ENCODE data around the gene SOX21.

Gene SOX21

DNA sequence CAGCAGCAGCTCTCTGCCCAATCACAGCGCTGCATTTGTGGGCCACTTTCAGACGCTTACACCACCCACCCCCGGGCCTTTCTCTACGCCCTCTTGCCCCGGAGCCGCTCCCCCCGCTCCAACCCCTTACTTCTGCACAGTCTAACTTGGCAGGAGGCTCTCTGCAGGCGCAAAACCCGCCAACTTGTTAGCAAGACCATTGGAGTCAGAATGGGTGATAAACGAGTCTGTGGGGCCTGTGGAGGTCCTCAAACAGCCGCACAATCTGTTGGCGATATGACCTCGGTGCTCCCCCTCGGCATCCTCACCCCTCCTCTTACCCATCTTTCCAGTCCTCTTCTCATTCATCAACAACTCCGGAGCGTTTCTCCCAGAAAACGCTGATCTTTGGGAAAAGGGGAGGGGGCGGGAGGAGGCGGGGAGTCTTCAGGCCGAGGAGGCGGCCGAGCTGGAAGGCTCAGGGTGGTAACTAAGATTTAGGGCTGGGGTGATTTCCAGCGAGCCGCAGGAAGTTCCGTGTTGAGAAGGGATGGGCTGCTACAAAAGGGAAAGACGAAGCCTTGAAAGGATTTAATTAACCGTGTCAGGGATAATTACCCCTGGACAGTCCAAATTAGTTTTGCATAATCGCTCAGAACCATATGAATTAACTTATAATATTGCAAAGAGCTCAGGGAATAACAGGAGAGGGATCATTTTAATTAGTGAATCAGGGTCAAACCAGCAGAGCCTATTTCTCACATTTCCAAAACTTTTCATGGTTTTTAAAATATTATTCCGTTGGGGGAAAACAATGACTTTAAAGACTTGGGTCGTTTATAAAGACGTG lies 4.1 kb downstream of the SOX21 start:
- DNase-seq, result peak; percentile 40

DNA sequence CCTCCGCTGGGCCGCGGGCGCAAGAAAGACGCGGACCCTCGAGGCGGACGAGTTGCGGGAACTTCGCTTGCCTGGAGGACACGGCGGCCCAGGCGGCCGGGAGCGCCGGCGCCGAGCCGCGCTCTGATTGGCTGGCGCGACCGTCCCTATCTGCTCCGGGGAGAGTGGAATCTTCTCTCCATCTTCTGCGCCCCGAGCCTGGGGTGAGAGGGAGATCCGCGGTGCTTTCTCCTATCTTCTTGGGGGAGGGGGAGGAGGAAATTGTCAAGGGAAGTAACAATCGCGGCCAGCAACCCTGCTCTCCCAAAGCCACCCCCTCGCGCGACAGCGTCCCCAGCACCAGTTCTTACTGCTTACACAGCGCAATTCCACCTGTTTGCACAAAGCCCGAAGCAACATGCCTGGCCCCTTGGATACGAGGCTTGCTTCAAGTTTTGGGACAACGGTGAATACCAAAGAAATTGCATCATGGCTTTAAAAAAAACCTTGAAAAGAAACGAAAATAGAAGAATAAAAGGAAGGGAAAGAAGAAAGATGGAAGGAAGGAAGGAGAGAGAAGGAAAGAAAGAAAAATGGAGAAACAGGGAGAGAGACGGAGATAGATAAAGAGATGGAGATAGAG lies 4.8 kb downstream of the SOX21 start:
- DNase-seq, result peak; percentile 38

DNA sequence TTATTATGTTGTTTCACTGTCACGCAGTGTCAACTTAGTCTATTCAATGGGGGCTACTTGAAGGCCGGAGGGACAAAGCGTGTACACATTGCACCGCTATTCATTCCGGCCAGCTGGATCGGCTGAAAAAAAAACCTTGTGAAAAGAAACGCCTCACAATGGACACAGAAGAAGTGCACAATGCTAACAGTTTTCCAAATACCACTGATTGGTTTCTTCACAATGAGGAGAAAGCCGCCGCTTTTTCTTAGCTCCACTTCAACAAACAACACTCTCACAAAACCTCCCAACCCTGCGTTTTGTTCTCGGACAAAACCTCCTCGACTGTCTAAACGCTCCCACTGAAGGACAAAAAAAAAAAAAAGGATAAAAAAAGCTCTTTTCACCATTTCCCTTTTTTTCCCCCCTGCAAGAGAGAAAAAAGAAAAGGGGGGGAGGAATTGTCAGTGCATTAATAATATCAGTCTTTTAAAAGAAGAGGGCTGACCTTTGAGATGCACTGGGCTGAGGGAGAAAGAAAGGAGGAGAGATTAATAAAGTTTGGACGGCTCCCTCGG lies 5.4 kb downstream of the SOX21 start:
- DNase-seq, result peak; percentile 24

GRCh38 chr13:94706101-94706842 lies 6.1 kb downstream of the SOX21 start:
- no peak for DNase-seq

DNA sequence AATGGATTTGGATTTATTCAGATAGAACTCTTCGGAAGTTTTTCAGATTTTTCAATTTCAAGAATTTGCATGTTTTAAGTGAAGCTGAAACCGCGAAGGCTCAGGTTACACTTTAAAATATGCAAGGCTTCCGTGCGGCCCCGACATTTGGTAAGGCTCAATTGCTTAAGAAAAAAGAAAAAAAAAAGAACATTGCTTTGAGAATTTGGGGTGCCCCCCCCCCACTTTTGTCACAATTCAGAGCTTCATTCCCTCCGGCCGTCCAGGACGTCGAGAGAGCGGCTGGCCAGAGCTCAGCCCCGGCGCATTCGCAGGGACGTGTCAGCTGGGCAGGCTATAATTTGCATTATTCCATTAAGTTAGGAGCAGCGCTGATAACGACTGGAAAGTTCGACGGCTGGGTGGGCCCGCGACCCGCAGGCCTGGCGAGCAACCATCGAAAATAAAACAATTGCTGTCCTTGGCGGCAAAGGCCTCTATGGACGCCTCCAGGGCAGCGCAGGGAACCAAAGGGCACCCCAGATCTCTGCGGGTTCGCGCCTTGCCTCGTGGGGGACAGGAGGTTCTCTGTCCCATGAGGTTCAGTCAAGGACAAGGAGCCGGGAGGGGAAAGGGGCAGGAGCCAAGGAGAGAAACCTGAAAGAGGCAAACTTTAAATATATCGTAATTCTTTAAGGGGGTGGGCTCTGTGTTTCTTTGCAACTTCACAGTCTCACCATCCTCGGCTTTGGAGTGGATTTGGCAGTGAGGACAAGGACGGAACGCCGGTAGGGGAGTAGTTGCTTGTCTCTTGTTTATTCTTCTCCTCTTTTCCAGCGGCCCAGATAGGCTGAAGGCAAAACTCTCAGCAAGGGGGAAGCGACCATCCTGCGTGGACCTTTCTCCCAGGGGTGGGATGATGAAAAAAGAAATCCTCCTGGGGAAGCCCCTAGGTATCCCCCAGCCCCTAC lies 7.0 kb downstream of the SOX21 start:
- DNase-seq, result no peak

- no peak for DNase-seq
These were observed 7.8 kb downstream of the SOX21 start for GRCh38 chr13:94704377-94705080.

DNA sequence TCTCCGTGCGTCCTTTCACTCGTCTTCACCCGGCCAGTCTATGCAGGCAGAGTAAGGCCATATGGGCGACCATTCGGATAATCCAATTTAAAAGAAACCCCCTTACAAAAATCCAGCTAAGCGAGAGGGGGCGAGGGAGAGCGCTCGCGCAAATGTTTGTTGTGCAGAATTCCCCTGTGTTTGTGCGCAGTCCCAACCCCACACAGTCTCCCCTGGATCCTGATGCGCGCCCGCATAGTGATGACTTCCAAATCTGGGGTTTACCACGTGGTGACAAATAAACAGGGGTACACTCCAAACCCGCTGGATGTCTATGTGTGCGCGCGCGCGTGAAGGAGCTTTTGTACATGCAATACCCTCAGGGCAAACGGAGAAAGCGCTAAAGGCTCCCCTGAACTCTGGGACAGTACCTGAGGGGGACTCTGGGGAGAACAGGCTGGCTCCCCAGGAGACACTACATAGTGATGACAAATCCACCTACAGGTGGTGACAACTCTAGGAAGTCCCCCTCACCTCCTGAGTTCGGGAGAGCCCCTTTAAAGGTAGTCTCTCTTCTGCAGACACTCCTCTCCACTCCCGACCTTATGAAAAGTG lies 8.5 kb downstream of the SOX21 start:
- peak; percentile 22 for DNase-seq

- DNase-seq, result no peak
These were observed 9.1 kb downstream of the SOX21 start for GRCh38 chr13:94703271-94703670.

GRCh38 chr13:94702181-94703041 lies 9.9 kb downstream of the SOX21 start:
- no peak for DNase-seq

- no peak for DNase-seq
These were observed 10.8 kb downstream of the SOX21 start for GRCh38 chr13:94701313-94702180.

DNA sequence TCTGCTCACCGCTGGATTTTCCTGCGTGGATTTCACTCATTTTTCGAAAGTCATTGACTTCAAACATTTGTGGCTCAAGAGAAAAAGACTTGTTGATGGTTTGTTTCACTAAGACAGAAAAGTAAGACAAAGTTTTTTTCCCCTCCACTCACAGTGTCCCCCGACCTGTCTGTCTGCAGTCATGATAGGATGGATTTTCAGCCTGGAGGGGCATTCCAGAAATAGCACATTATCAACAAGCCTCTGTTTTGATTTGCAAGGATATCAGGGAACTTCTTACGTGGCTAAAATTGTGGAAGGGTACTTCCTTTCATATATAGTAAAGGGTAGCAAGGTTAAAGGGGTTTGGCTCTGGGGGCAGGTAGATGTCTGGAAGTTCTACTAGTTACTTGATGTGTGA lies 11.8 kb downstream of the SOX21 start:
- DNase-seq, result no peak

DNA sequence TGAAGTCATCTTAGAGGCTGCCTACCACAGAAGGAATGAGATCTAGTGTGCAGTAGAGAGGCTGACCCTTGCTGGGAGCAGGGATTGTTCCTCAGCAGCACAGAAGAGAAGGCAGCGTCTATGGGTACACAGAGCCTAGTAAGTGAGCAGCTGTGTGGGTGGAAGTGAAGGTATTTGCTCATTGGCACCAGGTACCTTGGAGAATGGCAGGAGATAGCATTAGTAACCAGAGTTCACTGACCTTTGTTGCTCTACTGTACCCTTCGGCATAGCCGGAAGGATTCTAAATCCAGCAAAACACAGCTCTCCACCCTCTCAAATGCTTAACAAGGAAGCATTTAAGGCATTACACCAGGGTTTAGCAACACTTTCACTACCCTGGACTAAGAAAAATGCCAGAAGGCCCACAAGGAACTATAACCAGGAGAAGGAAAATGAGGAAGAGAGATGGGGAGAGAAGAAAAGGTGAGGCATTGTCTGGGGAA lies 12.3 kb downstream of the SOX21 start:
- DNase-seq, result no peak

GRCh38 chr13:94696171-94696570 lies 16.2 kb downstream of the SOX21 start:
- no peak for DNase-seq

DNA sequence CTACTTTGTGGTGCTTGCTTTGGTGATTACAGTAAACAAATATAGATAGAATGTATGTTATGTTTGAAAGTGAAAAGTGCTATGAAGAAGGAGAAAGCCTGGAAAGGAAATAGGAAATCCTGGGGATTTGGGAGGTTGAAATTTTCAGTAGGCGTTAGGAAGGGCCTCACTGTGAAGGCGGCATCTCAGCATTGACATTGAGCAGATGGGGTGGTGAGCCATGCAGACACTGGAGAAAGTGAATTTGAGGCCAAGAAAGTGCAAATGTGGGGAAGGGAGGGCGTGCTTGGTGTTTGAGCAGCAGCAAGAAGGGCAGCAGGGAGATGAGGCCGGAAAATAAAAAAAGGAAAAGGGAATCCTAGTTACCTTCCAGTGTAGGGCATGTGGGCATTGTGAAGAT lies 20.3 kb downstream of the SOX21 start:
- no peak for DNase-seq

- DNase-seq, result no peak
These were observed 28.9 kb downstream of the SOX21 start for GRCh38 chr13:94683409-94683808.

DNA sequence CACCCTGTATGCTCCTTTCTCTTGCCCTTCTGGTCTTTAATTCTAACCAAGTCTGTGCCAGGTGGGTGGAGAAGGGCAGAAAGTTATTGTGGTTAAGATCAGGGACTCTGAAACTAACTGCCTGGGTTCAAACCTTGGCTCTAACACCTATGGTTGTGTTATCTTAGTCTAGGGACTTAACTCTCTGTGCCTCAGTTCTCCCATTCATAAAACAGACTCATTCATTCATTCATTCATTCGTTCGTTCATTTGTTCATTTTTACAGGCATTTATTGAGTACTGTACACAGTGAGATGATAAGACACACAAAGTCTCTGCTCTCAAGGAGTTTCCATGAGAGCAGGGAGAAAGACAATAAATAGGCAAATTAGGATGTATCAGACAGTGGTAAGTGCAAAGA lies 30.1 kb downstream of the SOX21 start:
- DNase-seq, result no peak

- no peak for DNase-seq
These were observed 32.7 kb downstream of the SOX21 start for GRCh38 chr13:94679614-94680013.

DNA sequence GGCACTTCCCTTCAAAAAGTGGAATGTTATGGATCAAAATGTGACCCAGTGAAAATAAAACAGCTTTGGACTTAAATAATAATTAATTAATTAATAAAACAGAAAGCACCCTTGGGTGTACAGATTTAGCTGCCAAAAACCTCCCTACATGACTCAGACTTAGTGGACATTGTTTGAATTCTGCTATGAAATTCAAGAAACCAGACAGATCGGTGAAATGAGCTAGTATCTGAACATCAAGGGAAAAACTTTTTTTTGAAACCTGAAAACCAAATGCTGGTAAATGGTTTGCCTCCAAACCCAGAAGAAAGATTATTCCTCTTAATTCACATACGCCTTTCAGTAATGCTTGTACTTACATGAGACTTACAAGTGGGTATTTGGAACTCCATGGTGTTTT lies 33.5 kb downstream of the SOX21 start:
- no peak for DNase-seq

- DNase-seq, result no peak
These were observed 34.5 kb downstream of the SOX21 start for GRCh38 chr13:94677799-94678198.
